GM12878 (cell line): ENCODE data around the gene MALT1. TPM values are rescaled to one million over a fixed set of nuclear protein-coding genes. Genes with fewer than 3 reads are reported as not detected.

Source experiments
- ATAC-seq: fragments of 200-7000 bp; cut with Tn5 transposase; 3 replicates; pipeline ENCODE4 v1.9.1; 2020; ENCODE audit warnings: mild to moderate bottlenecking, moderate library complexity
- BruUV-seq: library from RNA; stranded (reverse); fragments of 400-500 nt; replicated peaks from 2 replicates; lab custom pipeline; 2021; lab: Mats Ljungman, UMichigan
- CTCF ChIA-PET: fragments of 300-600 bp; sonication (Branson Sonifier 250); formaldehyde crosslinking; extraction: SDS; loops from one replicate; lab custom pipeline; 2021; ENCODE audit warnings: inconsistent platforms; lab: Yijun Ruan, JAX
- POLR2A ChIA-PET: fragments of 350-600 bp; formaldehyde crosslinking; extraction: SDS; loops from one replicate; lab custom pipeline; 2021; ENCODE audit warnings: inconsistent platforms; lab: Charles Lee
- RAD21 ChIA-PET: fragments of 300-600 bp; sonication (Branson Sonifier 250); formaldehyde crosslinking; loops from one replicate; lab custom pipeline; 2023; ENCODE audit warnings: antibody characterized with exemption; ENCODE audit not compliant: unreplicated experiment; lab: Charles Lee
- SMC1A ChIA-PET: fragments of 300-600 bp; sonication (Branson Sonifier 250); formaldehyde crosslinking; loops from one replicate; lab custom pipeline; 2023; ENCODE audit not compliant: unreplicated experiment, uncharacterized antibody; lab: Charles Lee
- DNase-seq: peaks from one replicate; pipeline ENCODE4 v3.0.0-alpha.2; 2011; ENCODE audit warnings: low read depth, low spot score
- FAIRE-seq: peaks from 3 replicates; lab custom pipeline; 2011; peaks lifted over from hg19 to GRCh38; lab: Jason Lieb, UNC
- H2AFZ ChIP-seq: 2 replicates; pipeline ENCODE4 v1.6.0; 2011; ENCODE audit warnings: low read depth, low read length, control low read depth; ENCODE audit not compliant: control insufficient read depth
- H3K27ac ChIP-seq: 2 replicates; pipeline ENCODE4 v1.5.1; 2011; ENCODE audit warnings: control low read depth; ENCODE audit not compliant: control insufficient read depth, insufficient read depth
- H3K27me3 ChIP-seq, 2 experiments: replicated peaks in 1 of 2; 2 replicates each; pipeline versions ENCODE4 v1.6.0 to v1.6.1; 2011; ENCODE audit warnings: low read length in 1 of 2; ENCODE audit not compliant: control insufficient read depth in 2 of 2, insufficient read depth in 2 of 2
- H3K36me3 ChIP-seq, 2 experiments: 2 replicates each; pipeline ENCODE4 v1.5.1; 2011; ENCODE audit warnings: low read length in 1 of 2; ENCODE audit not compliant: control insufficient read depth in 2 of 2, insufficient read depth in 2 of 2
- H3K4me1 ChIP-seq: 2 replicates; pipeline ENCODE4 v1.6.1; 2011; ENCODE audit warnings: mild to moderate bottlenecking, low read length, moderate library complexity, mixed read lengths; ENCODE audit not compliant: control insufficient read depth, insufficient read depth
- H3K4me2 ChIP-seq: 2 replicates; pipeline ENCODE4 v1.6.0; 2011; ENCODE audit warnings: control low read depth; ENCODE audit not compliant: control insufficient read depth, insufficient read depth
- H3K4me3 ChIP-seq: fragments of 200-600 bp; sonication (generic); 2 replicates; pipeline ENCODE4 v1.5.1; 2016
- H3K79me2 ChIP-seq: 2 replicates; pipeline ENCODE4 v1.6.0; 2011; ENCODE audit warnings: low read length; ENCODE audit not compliant: control insufficient read depth, insufficient read depth
- H3K9ac ChIP-seq: 2 replicates; pipeline ENCODE4 v1.8.0; 2011; ENCODE audit warnings: low read length, control low read depth, mixed read lengths; ENCODE audit not compliant: control insufficient read depth, insufficient read depth
- H3K9me3 ChIP-seq: replicated peaks from 3 replicates; pipeline ENCODE4 v1.5.1; 2011; ENCODE audit warnings: mild to moderate bottlenecking, low read length; ENCODE audit not compliant: control insufficient read depth, insufficient read depth
- H4K20me1 ChIP-seq: 2 replicates; pipeline ENCODE4 v1.6.0; 2011; ENCODE audit not compliant: control insufficient read depth, insufficient read depth
- IKZF1 ChIP-seq: fragments of 450-650 bp; conservative IDR thresholded peaks from 2 replicates; pipeline ENCODE4 v1.6.1; 2017; ENCODE audit warnings: antibody characterized with exemption, mild to moderate bottlenecking
- RELA ChIP-seq: fragments of 450-650 bp; IDR thresholded peaks from 2 replicates; pipeline ENCODE4 v1.8.0; 2014; ENCODE audit warnings: borderline replicate concordance; ENCODE audit not compliant: partially characterized antibody
- SPI1 ChIP-seq: IDR thresholded peaks from 2 replicates; pipeline ENCODE4 v1.6.1; 2011; ENCODE audit warnings: low read depth, mild to moderate bottlenecking, low read length, moderate library complexity, borderline replicate concordance; ENCODE audit not compliant: insufficient read depth
- WGBS: methylation state at CpG from one replicate; pipeline ENCODE4 v1.1.6; 2016; ENCODE audit warnings: low lambda C conversion rate; ENCODE audit not compliant: insufficient replicate concordance, insufficient coverage; ENCODE audit errors: missing lambda C conversion rate; 5-methylcytosine and 5-hydroxymethylcytosine counted together
- in situ Hi-C: fragments of 300-500 bp; cut with MboI; formaldehyde crosslinking; loops from 9 replicates; pipeline ENCODE4 v1.14.3; 2018; ENCODE audit warnings: mixed read lengths
- intact Hi-C: fragments of 100-400 bp; cut with micrococcal nuclease; formaldehyde crosslinking; loops from one replicate; pipeline ENCODE4 v1.14.2; 2022; ENCODE audit not compliant: unreplicated experiment
- polyA plus RNA-seq, 11 experiments: library from polyadenylated mRNA; depleted of rRNA in 4 of 11; unstranded in 6 of 11; stranded (reverse) in 5 of 11; fragments of >200 nt; fragmentation: Nextera tagmentation in 4 of 11; fragmentation: Illumina TruSeq in 1 of 11; extraction: Ambion mirVana in 4 of 11; extraction: Trizol in 1 of 11; gene quantifications; 1 replicate in 1 of 11; 2 replicates in 10 of 11; pipeline versions ENCODE4 v1.2.1 to v1.2.3, GENCODE V29; 2011 to 2016; ENCODE audit warnings: inconsistent platforms in 2 of 11, missing spikeins in 2 of 11, low read depth in 1 of 11
- total RNA-seq, 4 experiments: library from RNA; depleted of rRNA in 3 of 4; stranded (reverse); fragments of >200 nt in 3 of 4; fragmentation: Illumina TruSeq in 1 of 4; extraction: Trizol in 1 of 4; gene quantifications; 2 replicates each; pipeline versions ENCODE4 v1.2.1 to v1.2.3, GENCODE V29; 2013 to 2021

The MALT1 gene
- total and polyA plus RNA-seq, 10 of the 15 experiments (the other 5 are each of a cell fraction or from before 2014, with no cell fraction given): 17.6 to 126 (median 45.4) TPM

- ATAC-seq: no peak
- BruUV-seq: no TSS peak
- peaks cover 10% of the 10 kb centered on the region for H3K4me1 ChIP-seq
These were observed 125.0 kb downstream of the MALT1 start for GRCh38 chr18:58796220-58796619.

GRCh38 chr18:58800582-58800981 is 129.3 kb downstream of the MALT1 start:
- H3K9me3 ChIP-seq: no peaks in the 10 kb centered on the region; the same call in 2 of the 3 replicates
- H3K27ac ChIP-seq: no peak overlapping the region
- ChIA-PET CTCF (no interaction called here), SMC1A (interaction anchor here (0.7 kb wide), 1 partner anchor 238 kb away, joined by 5 read pairs; no protein-coding TSS in a partner anchor), RAD21 (no interaction called here), POLR2A (no interaction called here)
- in situ Hi-C loops (no loop called here), intact Hi-C loops (no loop called here)
- H2AFZ ChIP-seq: peak overlapping the region; percentile 71
- BruUV-seq: no TSS peak
- peak overlapping the region; percentile 30 for H3K4me2 ChIP-seq
- WGBS: 25% methylated on average over 4 of the region's 4 CpGs
- no peaks in the 10 kb centered on the region for H4K20me1 ChIP-seq
- peaks cover 3% of the 10 kb centered on the region for H3K4me1 ChIP-seq
- ATAC-seq: peak; percentile 91
- no peaks in the 10 kb centered on the region for H3K79me2 ChIP-seq
- H3K36me3 ChIP-seq: no peaks in the 10 kb centered on the region
- TF ChIP-seq RELA: no peak
- TF ChIP-seq SPI1: peak; percentile 45; the same call in 1 of the 2 replicates
- peak; percentile 90 for FAIRE-seq
- DNase-seq: peak; percentile 48
- no peak overlapping the region for H3K9ac ChIP-seq
- H3K4me3 ChIP-seq: no peak overlapping the region
- no peaks in the 10 kb centered on the region for H3K27me3 ChIP-seq

More at GRCh38 chr18:58796220-58796619, 125.0 kb downstream of the MALT1 start:
- 88% methylated on average over 1 of the region's 1 CpG for WGBS
- Histone ChIP-seq H3K27me3 (no peaks in the 10 kb centered on the region), H3K9ac (no peak overlapping the region), H3K36me3 (no peaks in the 10 kb centered on the region), H3K9me3 (no peaks in the 10 kb centered on the region), H3K79me2 (no peaks in the 10 kb centered on the region), H2AFZ (no peak overlapping the region), H3K4me3 (no peak overlapping the region), H3K27ac (no peak overlapping the region), H4K20me1 (no peaks in the 10 kb centered on the region), H3K4me2 (no peak overlapping the region)
- no peak for TF ChIP-seq IKZF1
- in situ Hi-C loops (no loop called here), intact Hi-C loops (no loop called here)
- ChIA-PET CTCF (interaction anchor here (0.6 kb wide), 1 partner anchor 464 kb away, joined by 3 read pairs; no protein-coding TSS in a partner anchor), RAD21 (no interaction called here), POLR2A (no interaction called here), SMC1A (no interaction called here)
- DNase-seq: no peak
- no peak for FAIRE-seq
